ENCODE results near the gene ACOT8.

DNA sequence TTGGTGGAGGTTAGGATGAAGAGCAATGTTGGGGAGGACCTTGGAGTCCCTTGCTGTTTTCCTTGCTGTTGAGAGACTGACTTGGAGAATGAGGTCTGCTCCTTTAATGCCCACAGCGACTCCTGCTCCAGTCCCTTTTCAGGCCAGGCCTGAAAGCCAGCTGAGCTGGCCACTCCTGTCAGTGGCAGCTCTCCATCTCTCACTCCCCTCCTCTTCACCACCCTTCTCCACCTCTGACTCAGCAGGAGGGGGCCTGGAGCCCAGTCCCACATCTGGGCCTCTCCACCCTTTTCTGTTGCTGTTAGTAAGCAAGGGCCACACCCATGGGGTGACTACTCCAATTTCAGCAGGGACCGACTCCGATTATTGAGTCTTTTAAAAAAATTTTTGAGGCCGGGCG is 21.4 kb downstream of the ACOT8 start:
- TF ChIP-seq, protein P1, sequence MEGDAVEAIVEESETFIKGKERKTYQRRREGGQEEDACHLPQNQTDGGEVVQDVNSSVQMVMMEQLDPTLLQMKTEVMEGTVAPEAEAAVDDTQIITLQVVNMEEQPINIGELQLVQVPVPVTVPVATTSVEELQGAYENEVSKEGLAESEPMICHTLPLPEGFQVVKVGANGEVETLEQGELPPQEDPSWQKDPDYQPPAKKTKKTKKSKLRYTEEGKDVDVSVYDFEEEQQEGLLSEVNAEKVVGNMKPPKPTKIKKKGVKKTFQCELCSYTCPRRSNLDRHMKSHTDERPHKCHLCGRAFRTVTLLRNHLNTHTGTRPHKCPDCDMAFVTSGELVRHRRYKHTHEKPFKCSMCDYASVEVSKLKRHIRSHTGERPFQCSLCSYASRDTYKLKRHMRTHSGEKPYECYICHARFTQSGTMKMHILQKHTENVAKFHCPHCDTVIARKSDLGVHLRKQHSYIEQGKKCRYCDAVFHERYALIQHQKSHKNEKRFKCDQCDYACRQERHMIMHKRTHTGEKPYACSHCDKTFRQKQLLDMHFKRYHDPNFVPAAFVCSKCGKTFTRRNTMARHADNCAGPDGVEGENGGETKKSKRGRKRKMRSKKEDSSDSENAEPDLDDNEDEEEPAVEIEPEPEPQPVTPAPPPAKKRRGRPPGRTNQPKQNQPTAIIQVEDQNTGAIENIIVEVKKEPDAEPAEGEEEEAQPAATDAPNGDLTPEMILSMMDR (IDR thresholded peaks at IDR 0.05; ENCODE audit: low read depth, low read length): no peak
- no peak for TF ChIP-seq EZH2phosphoT487 (IDR thresholded peaks at IDR 0.05; ENCODE audit: low read depth)
